MM.1S (cell line): ENCODE data around the gene RALGAPA2.

Experiments used
- DNase-seq: peaks from one replicate; pipeline ENCODE4 v3.0.0-alpha.2; 2015
- H2AFZ ChIP-seq: fragments of 300-600 bp; sonication (generic); 2 replicates; pipeline ENCODE4 v1.6.0; 2016; ENCODE audit warnings: antibody characterized with exemption, low read length
- H3F3A ChIP-seq: fragments of 300-600 bp; sonication (generic); 2 replicates; pipeline ENCODE4 v1.6.1; 2016; ENCODE audit warnings: mild to moderate bottlenecking, antibody characterized with exemption, low read length, moderate library complexity, mixed read lengths; ENCODE audit not compliant: insufficient read depth
- H3K27ac ChIP-seq: fragments of 300-600 bp; sonication (generic); 2 replicates; pipeline ENCODE4 v1.5.1; 2016; ENCODE audit warnings: mild to moderate bottlenecking, low read length
- H3K27me3 ChIP-seq: fragments of 300-600 bp; sonication (generic); replicated peaks from 2 replicates; pipeline ENCODE4 v1.6.0; 2016; ENCODE audit warnings: low read length; ENCODE audit not compliant: insufficient read depth
- H3K36me3 ChIP-seq: fragments of 300-600 bp; sonication (generic); replicated peaks from 2 replicates; pipeline ENCODE4 v1.6.1; 2016; ENCODE audit warnings: mild to moderate bottlenecking, low read length, mixed read lengths; ENCODE audit not compliant: insufficient read depth
- H3K4me1 ChIP-seq: fragments of 300-600 bp; sonication (generic); 2 replicates; pipeline ENCODE4 v1.6.1; 2016; ENCODE audit warnings: low read length, mixed read lengths
- H3K4me2 ChIP-seq: fragments of 300-600 bp; sonication (generic); 2 replicates; pipeline ENCODE4 v1.6.0; 2016; ENCODE audit warnings: low read depth, low read length
- H3K4me3 ChIP-seq: fragments of 300-600 bp; sonication (generic); 2 replicates; pipeline ENCODE4 v1.5.1; 2016; ENCODE audit warnings: low read length, mixed read lengths
- H3K79me2 ChIP-seq: fragments of 300-600 bp; sonication (generic); 2 replicates; pipeline ENCODE4 v1.6.1; 2016; ENCODE audit warnings: mixed run types, low read length, mixed read lengths
- H3K9ac ChIP-seq: fragments of 300-600 bp; sonication (generic); 2 replicates; pipeline ENCODE4 v1.6.1; 2016; ENCODE audit warnings: low read length, mixed read lengths
- H3K9me2 ChIP-seq: fragments of 300-600 bp; sonication (generic); replicated peaks from 2 replicates; pipeline ENCODE4 v1.6.1; 2016; ENCODE audit warnings: mild to moderate bottlenecking, low read length, mixed read lengths; ENCODE audit not compliant: insufficient read depth
- H3K9me3 ChIP-seq: fragments of 300-600 bp; sonication (generic); replicated peaks from 2 replicates; pipeline ENCODE4 v1.6.1; 2016; ENCODE audit warnings: mild to moderate bottlenecking, low read length, mixed read lengths; ENCODE audit not compliant: insufficient read depth
- H4K20me1 ChIP-seq: fragments of 300-600 bp; sonication (generic); 2 replicates; pipeline ENCODE4 v1.6.1; 2016; ENCODE audit warnings: mild to moderate bottlenecking, low read length, moderate library complexity, mixed read lengths; ENCODE audit not compliant: insufficient read depth
- CTCF ChIP-seq: fragments of 300-600 bp; sonication (generic); IDR thresholded peaks from 2 replicates; pipeline ENCODE4 v1.5.1; 2016; ENCODE audit warnings: antibody characterized with exemption, low read length, mixed read lengths
- EZH2 ChIP-seq: fragments of 300-600 bp; sonication (generic); optimal IDR thresholded peaks from 2 replicates; pipeline ENCODE3; 2017; ENCODE audit warnings: low read depth, mild to moderate bottlenecking, antibody characterized with exemption, low read length, mixed read lengths
- EZH2phosphoT487 ChIP-seq: fragments of 300-600 bp; sonication (generic); IDR thresholded peaks from 2 replicates; pipeline ENCODE4 v1.6.1; 2018; ENCODE audit warnings: antibody characterized with exemption, low read length

The RALGAPA2 gene

GRCh38 chr20:20630551-20630950 is 81.9 kb downstream of the RALGAPA2 start:
- H3K9me3 ChIP-seq: no peaks in the 10 kb centered on the region

GRCh38 chr20:20629556-20630188 is 82.8 kb downstream of the RALGAPA2 start:
- Histone ChIP-seq H3K27ac (no peak overlapping the region), H3K27me3 (no peaks in the 10 kb centered on the region), H3K4me1 (no peaks in the 10 kb centered on the region), H3K79me2 (no peaks in the 10 kb centered on the region), H3K9me2 (no peaks in the 10 kb centered on the region), H3K9me3 (no peaks in the 10 kb centered on the region), H3F3A (no peaks in the 10 kb centered on the region), H3K36me3 (no peaks in the 10 kb centered on the region), H3K4me2 (no peak overlapping the region), H2AFZ (no peak overlapping the region), H4K20me1 (no peaks in the 10 kb centered on the region), H3K9ac (no peak overlapping the region), H3K4me3 (no peak overlapping the region)
- TF ChIP-seq CTCF: no peak
- no peak for TF ChIP-seq EZH2
- TF ChIP-seq EZH2phosphoT487: no peak
- DNase-seq: no peak

More at GRCh38 chr20:20630551-20630950, 81.9 kb downstream of the RALGAPA2 start:
- no peaks in the 10 kb centered on the region for H3K27me3 ChIP-seq
- no peaks in the 10 kb centered on the region for H3K79me2 ChIP-seq
- no peak overlapping the region for H2AFZ ChIP-seq
- TF ChIP-seq CTCF (no peak), EZH2 (no peak), EZH2phosphoT487 (no peak)
- no peaks in the 10 kb centered on the region for H3K9me2 ChIP-seq
- H3K36me3 ChIP-seq: no peaks in the 10 kb centered on the region
- H4K20me1 ChIP-seq: no peaks in the 10 kb centered on the region
- DNase-seq: no peak
- H3F3A ChIP-seq: no peaks in the 10 kb centered on the region
- no peaks in the 10 kb centered on the region for H3K4me1 ChIP-seq
- no peak overlapping the region for H3K27ac ChIP-seq
- no peak overlapping the region for H3K4me2 ChIP-seq
- H3K4me3 ChIP-seq: no peak overlapping the region
- no peak overlapping the region for H3K9ac ChIP-seq

GRCh38 chr20:20628314-20628713 is 84.1 kb downstream of the RALGAPA2 start:
- no peaks in the 10 kb centered on the region for H3K27me3 ChIP-seq
- H3F3A ChIP-seq: no peaks in the 10 kb centered on the region
- no peak for DNase-seq
- no peaks in the 10 kb centered on the region for H3K4me1 ChIP-seq
- H3K4me3 ChIP-seq: no peak overlapping the region
- TF ChIP-seq EZH2: no peak
- no peak for TF ChIP-seq CTCF
- no peak for TF ChIP-seq EZH2phosphoT487
- no peaks in the 10 kb centered on the region for H3K36me3 ChIP-seq
- no peak overlapping the region for H3K27ac ChIP-seq
- H3K9me3 ChIP-seq: no peaks in the 10 kb centered on the region
- no peaks in the 10 kb centered on the region for H4K20me1 ChIP-seq
- H3K9me2 ChIP-seq: no peaks in the 10 kb centered on the region
- H3K4me2 ChIP-seq: no peak overlapping the region
- no peaks in the 10 kb centered on the region for H3K79me2 ChIP-seq
- H2AFZ ChIP-seq: no peak overlapping the region
- H3K9ac ChIP-seq: no peak overlapping the region
